ENCODE data around the gene OTOA. TPM values are rescaled to one million over a fixed set of nuclear protein-coding genes. Genes with fewer than 3 reads are reported as not detected.

OTOA gene
- 0.92 TPM for total RNA-seq
- long read RNA-seq, partial matches to known transcripts = 2 of 2 reads
- long read RNA-seq, other reads (novel, unspliced or antisense) = 0 of 2 reads

- TF ChIP-seq CTCF (IDR thresholded peaks at IDR 0.05) = no peak
- Histone ChIP-seq H3K27me3 (ENCODE audit: low read depth) (peaks cover 33% of the 10 kb centered on the region), H3K9me3 (no peaks in the 10 kb centered on the region), H3K4me1 (no peaks in the 10 kb centered on the region), H3K36me3 (no peaks in the 10 kb centered on the region), H3K27ac (no peak within 1 kb of the TSS), H3K4me3 (peak within 1 kb of the TSS; percentile 37)
- intact Hi-C loops (cut with DNase I) = no loop called here
- DNase-seq (no peak), ATAC-seq (peak; percentile 63 to 73)
These were observed at the start of gene OTOA for GRCh38 chr16:21663889-21664647. Gene OTOA (plus strand): TSS chr16:21663968. CDS start chr16:21678515, 14,547 bp downstream.

GRCh38 chr16:21614896-21615295 is 48.9 kb upstream of the OTOA start:
- peaks cover 5% of the 10 kb centered on the region for H3K36me3 ChIP-seq
- no peaks in the 10 kb centered on the region for H3K9me3 ChIP-seq
- peaks cover 27% of the 10 kb centered on the region for H3K4me1 ChIP-seq
- H3K4me3 ChIP-seq = no peak overlapping the region
- no peaks in the 10 kb centered on the region for H3K27me3 ChIP-seq (ENCODE audit: low read depth)
- DNase-seq (no peak), ATAC-seq (no peak)
- H3K27ac ChIP-seq = no peak overlapping the region
- TF ChIP-seq CTCF (IDR thresholded peaks at IDR 0.05) = peak; percentile 6
- intact Hi-C loops (cut with DNase I) = no loop called here

- DNase-seq (no peak), ATAC-seq (no peak)
- intact Hi-C loops (cut with DNase I) = no loop called here
- H3K4me3 ChIP-seq = no peak overlapping the region
- H3K36me3 ChIP-seq = peaks cover 5% of the 10 kb centered on the region
- TF ChIP-seq CTCF (IDR thresholded peaks at IDR 0.05) = no peak
- no peak overlapping the region for H3K27ac ChIP-seq
- H3K9me3 ChIP-seq = no peaks in the 10 kb centered on the region
- H3K27me3 ChIP-seq (ENCODE audit: low read depth) = no peaks in the 10 kb centered on the region
- peaks cover 3% of the 10 kb centered on the region for H3K4me1 ChIP-seq
These were observed 46.2 kb upstream of the OTOA start for GRCh38 chr16:21617607-21618006.

GRCh38 chr16:21618281-21618680 is 45.5 kb upstream of the OTOA start:
- intact Hi-C loops (cut with DNase I) = no loop called here

GRCh38 chr16:21619765-21620425 is 43.9 kb upstream of the OTOA start:
- intact Hi-C loops (cut with DNase I) = no loop called here
- peaks cover 14% of the 10 kb centered on the region for H3K36me3 ChIP-seq
- H3K27me3 ChIP-seq (ENCODE audit: low read depth) = no peaks in the 10 kb centered on the region
- H3K9me3 ChIP-seq = no peaks in the 10 kb centered on the region
- no peak overlapping the region for H3K27ac ChIP-seq
- no peak for TF ChIP-seq CTCF (IDR thresholded peaks at IDR 0.05)
- no peak for ATAC-seq
- H3K4me1 ChIP-seq = no peaks in the 10 kb centered on the region
- H3K4me3 ChIP-seq = no peak overlapping the region
- no peak for DNase-seq

More at GRCh38 chr16:21618281-21618680, 45.5 kb upstream of the OTOA start:
- H3K4me3 ChIP-seq = no peak overlapping the region
- no peaks in the 10 kb centered on the region for H3K27me3 ChIP-seq (ENCODE audit: low read depth)
- peaks cover 5% of the 10 kb centered on the region for H3K36me3 ChIP-seq
- no peaks in the 10 kb centered on the region for H3K4me1 ChIP-seq
- DNase-seq = no peak
- TF ChIP-seq CTCF (IDR thresholded peaks at IDR 0.05) = no peak
- no peak for ATAC-seq
- no peaks in the 10 kb centered on the region for H3K9me3 ChIP-seq
- no peak overlapping the region for H3K27ac ChIP-seq
